GM20000 (cell line): ENCODE data around the gene PIGU.

Experiments
- DNase-seq: peaks from one replicate; pipeline ENCODE4 v3.0.0; 2012; ENCODE audit warnings: low spot score
- TF ChIP-seq, protein P1 (sequence below): IDR thresholded peaks from 2 replicates; pipeline ENCODE4 v1.5.1; 2012; ENCODE audit warnings: mild to moderate bottlenecking, control low read depth; ENCODE audit errors: extremely low read depth, missing control alignments

PIGU gene

DNA sequence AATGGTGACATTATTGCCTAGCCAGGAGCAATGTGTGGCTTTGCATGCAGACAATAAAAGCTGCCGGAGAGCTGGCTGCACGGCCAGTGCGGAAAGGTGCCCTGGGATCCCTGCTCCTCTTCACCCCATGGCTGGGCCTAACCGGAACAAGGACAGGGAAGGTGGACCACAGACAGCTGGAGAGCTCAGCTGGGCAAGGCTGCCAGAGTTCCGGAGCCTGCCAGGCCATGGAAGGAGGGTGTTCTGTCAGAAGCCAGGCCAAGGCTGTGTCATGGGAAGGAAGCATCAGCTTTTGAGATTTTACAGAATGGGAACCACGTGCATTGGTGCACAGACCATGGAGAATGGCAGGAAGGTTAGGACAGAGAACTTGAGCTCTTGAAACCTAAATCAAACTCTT lies 93.3 kb downstream of the PIGU start:
- TF ChIP-seq, protein P1, sequence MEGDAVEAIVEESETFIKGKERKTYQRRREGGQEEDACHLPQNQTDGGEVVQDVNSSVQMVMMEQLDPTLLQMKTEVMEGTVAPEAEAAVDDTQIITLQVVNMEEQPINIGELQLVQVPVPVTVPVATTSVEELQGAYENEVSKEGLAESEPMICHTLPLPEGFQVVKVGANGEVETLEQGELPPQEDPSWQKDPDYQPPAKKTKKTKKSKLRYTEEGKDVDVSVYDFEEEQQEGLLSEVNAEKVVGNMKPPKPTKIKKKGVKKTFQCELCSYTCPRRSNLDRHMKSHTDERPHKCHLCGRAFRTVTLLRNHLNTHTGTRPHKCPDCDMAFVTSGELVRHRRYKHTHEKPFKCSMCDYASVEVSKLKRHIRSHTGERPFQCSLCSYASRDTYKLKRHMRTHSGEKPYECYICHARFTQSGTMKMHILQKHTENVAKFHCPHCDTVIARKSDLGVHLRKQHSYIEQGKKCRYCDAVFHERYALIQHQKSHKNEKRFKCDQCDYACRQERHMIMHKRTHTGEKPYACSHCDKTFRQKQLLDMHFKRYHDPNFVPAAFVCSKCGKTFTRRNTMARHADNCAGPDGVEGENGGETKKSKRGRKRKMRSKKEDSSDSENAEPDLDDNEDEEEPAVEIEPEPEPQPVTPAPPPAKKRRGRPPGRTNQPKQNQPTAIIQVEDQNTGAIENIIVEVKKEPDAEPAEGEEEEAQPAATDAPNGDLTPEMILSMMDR = no peak
- DNase-seq = no peak

DNA sequence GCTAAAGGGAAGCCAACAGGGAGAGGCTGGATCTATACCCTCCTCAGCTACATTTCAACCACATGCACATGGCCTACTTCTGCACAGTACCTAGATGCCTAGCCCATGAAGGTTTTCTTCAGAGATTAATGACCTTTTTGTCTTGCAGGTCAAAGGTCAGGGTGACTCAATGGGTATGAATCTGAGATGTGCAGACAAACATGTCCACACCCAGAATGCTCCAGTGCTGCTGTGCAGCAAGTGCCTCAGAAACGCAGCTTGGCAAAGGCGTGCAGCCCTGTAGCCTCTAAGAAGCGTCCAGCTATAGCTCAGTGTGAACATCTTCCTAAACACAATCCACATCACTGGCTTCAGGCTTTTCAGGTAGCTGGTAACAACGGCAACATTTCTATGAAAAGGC lies 94.0 kb downstream of the PIGU start:
- TF ChIP-seq, protein P1 = no peak
- DNase-seq = no peak

DNA sequence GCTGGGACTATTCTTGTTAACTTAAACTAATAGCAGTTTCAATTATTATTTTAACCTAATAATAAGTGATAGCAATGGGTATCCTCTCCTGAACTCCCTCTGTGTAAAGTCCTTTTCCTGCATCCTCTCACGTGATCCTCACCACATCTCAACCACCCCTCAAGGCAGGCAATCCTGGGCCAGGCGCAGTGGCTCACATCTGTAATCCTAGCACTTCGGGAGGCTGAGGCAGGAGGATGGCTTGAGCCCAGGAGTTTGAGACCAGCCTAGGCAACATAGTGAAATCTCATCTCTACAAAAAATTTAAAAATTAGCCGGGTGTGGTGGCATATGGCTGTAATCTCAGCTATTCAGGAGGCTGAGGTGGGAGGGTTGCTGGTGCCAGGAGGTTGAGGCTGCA lies 94.7 kb downstream of the PIGU start:
- TF ChIP-seq, protein P1 = no peak
- no peak for DNase-seq

DNA sequence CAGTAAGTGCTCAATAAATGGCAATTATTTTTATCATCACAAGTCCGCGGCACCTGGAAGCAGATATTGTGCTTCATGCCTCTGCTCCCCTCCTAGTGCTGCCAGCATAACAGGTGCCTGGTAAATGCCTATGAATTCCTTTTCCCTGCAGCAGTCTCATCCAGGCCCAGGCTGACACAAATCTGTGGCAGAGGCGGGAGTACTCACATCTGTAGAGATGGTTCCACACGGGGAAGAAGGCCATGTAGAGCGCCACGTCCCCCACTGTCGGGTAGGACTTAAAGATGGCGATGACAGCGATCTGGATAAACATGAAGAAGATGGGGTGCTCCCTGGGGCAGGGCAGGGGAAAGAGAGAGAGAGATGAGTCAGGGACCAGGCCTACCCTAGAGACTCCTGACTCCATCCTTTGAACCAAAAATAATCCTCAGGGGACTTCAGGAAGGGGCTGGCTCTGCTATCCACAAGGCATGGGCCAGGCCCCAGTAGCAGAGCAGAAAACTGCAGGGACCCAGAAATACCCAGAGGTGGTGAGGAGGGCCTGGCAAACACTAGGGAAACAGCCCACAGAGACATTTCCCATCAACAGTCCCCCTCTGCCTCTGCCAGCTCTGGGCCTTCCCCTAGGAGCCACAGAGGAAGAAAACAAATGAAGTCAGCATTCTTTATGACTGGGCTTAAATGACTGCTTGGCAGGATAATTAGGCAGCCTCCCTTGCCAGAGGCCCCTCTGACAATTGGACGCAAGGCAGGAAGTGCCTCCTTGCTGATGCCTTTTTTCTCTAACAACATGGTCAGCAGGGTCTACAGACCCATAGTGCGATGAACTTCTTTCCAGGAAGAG lies 95.3 kb downstream of the PIGU start:
- DNase-seq = peak; percentile 25
- TF ChIP-seq, protein P1 = no peak

DNA sequence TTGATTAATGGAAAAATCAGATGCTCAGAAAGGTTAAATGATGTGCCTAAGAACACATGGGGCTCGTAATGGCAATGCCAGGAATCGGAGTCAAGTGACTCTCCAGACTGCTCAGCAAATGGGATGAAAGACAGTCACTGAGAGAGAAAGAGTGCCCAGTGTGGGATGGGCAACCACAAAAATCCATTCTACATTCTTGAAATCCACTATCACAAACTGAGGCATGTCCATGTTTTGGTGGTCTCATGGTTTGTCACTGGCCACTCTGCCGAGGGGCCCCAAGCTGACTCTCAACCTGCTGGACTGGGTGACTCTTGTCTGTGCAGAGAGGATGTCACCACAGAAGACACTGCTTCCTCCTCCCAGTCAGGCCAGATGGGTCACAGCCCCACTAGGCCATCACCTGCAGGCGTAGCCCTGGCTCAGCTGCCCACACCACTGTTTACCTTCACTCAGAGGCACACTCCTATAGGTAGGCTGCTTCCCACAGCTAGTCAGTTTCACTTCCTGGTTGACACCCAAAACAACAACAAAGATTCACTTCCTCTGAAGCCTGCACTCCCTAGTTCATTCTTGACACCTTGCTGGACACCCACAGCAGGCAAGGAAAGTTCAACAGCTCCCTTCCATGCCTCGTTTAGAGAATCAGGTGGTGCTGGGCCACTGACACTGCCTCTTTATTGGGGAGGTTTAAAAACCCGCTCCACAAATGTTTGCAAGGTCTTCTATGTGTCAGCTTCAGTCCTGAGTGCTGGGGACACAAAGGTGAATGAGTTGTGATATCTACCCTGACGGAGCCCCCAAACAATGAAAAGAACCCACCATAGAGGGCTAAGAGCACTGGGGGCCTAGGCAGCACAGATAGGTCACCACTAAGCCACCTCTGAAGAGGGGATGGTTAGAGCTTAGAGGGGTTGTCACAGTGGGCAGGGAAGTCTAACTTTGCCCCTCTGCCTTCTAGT lies 96.6 kb downstream of the PIGU start:
- peak; percentile 38 for DNase-seq
- TF ChIP-seq, protein P1 = no peak

DNA sequence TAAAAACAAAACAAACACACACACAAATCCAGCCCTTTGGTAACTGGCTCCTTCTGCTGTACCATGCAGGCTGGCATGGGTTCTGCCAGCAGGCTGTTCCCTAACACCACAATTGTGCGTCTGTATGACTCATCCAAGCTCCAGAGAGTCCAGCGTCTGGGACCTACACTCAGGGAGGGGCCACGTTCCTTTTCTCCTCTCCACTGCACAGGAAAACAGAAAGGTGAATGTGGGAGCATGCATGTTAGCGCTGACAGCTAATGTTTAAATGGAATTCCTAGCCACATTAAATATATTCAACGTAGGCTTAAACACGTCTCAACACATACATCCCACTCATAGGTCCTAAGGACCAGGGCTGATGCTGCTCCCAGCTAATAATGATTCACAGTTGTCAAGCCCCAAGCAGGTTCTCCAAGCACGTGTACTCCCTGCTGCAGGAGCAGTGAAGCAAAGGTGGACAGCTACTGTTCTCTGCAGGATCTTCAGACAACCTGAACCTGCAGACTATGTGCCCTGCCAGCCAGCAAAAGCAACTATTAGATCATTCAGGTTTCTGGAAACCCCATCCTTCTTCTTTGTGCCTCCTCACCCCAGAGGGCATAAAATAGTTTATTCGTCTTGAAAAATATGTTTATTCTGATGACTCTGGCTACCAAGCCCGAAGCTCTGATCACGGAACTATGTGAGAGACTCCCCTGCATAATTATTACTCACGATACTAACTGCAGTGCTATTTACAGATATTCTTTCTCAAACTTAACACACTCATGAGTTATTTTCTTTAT lies 97.5 kb downstream of the PIGU start:
- DNase-seq = no peak
- TF ChIP-seq, protein P1 = no peak
